ENCODE results near the gene PIP5K1B.
"Not testable (repeated sequence)": the region's sequence is repeated elsewhere in the genome, so short reads cannot be mapped to it uniquely, and the experiment has no call there.

The PIP5K1B gene

DNA sequence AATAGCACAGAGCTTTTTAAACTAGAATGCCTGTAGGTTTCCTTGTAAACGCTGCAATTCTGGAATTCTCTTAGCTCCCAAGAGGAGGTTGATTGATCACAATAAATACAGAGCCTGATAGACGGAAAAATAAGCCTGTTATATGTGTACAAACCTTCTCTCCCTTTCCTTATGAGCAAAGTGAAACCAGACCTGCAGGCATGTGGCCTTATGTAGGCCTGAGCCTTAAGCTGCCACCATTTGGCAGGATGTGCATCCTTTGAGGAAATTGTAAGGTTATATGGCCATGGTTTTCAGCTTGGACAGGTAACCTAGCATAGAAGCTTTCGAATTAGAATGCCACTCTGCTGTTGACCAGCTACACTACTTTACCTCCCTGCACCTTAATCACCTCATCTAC lies 259.7 kb downstream of the PIP5K1B start:
- no peak for DNase-seq

DNA sequence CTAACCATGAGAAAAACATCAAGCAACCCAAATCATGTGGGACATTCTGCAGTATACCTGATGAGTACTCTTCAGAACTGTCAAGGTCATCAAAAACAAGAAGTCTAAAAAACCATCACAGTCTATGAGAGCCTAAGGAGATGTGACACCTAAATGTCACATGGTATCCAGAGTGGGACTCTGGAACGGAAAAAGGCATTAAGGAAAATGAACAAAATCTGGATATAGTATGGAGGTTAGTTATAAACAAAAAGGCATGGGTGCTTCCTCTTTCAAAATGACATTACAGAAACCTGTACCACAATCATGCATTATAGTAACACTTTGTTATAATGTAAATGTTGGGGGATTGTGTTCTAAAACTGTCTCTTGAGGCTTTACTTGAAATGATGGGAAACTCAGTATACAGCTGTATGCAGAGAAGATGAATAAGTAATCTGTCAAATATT lies 261.5 kb downstream of the PIP5K1B start:
- DNase-seq: no peak

- DNase-seq: no peak
Measured at GRCh38 chr9:68967800-68968199, 262.8 kb downstream of the PIP5K1B start.

- DNase-seq: no peak
Measured at GRCh38 chr9:68969538-68969937, 264.5 kb downstream of the PIP5K1B start.

- DNase-seq: no peak
Measured at GRCh38 chr9:68970151-68970550, 265.1 kb downstream of the PIP5K1B start.

- no peak for DNase-seq
Measured at GRCh38 chr9:68973619-68974018, 268.6 kb downstream of the PIP5K1B start.

- DNase-seq: peak; percentile 95
Measured at GRCh38 chr9:68974431-68974830, 269.4 kb downstream of the PIP5K1B start.

GRCh38 chr9:68974901-68975300 lies 269.9 kb downstream of the PIP5K1B start:
- peak; percentile 41 for DNase-seq

- DNase-seq: peak; percentile 25
Measured at GRCh38 chr9:68975365-68976043, 270.5 kb downstream of the PIP5K1B start.

GRCh38 chr9:68978066-68978465 lies 273.0 kb downstream of the PIP5K1B start:
- no peak for DNase-seq

GRCh38 chr9:68978501-68978900 lies 273.5 kb downstream of the PIP5K1B start:
- no peak for DNase-seq

DNA sequence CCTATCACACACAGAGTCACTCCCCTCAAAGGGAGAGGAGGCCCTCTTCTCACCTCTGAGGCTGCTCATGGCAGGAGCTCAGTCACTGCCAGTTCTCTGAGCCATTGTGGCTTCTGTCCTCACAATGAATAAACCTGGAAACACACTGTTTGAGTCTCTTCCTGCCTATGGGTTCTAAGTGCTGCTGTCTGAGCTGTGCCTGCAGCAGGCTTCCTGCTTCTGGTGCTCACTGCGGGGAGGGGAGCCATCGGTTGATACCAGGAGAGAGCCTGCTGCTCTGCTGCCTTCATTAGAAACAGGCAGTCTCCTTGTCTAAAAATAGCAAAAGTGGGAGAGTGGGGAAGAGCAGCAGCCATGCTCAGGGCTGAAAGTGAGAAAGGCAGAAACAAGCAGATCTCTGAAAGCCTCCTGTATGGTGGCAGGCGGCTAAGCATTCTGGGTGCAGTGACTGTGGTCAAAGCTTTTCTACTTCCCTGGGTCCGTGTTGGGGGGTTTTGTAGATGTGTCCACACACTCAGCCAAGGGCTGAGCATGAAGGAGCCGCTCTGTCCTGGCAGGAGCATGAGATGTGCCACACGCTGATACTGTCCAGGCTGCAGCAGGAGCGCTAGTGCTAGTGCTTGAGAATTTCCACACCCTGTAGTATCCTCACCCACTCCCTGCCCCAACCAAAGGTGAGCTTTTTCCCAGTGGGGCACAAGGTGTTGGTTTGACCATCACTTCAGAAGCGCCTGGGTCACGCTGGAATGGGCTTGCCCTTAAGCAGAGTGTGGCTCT lies 274.7 kb downstream of the PIP5K1B start:
- peak; percentile 86 for DNase-seq

DNA sequence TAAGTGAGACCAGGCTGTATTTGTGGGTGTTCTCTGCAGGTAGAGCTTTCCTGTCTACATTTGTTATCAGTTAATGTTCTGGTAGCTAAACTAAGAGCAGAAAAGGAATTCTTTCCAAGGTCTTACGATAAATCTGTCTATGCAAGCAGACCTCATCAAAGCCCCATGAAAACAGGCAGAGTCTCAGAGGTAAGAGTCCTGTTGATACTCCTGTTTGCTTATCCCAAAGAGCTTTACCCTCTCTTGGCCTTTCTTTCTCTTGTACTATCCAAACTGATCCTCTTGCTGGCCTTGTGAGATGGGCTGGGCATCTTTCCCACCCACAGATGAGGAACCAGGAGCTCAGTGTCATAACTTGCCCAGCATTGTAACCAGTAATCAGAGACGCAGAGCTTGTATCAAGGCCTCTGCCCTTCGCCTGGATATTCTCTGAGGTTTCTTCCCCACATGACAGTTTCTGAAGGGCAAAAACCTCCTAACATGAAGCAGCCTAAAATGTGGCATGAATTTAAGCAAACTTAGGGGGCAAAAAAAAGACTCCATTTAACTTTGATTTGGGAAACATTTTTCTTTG lies 275.4 kb downstream of the PIP5K1B start:
- no peak for DNase-seq

GRCh38 chr9:68981789-68982188 lies 276.7 kb downstream of the PIP5K1B start:
- DNase-seq: peak; percentile 36

DNA sequence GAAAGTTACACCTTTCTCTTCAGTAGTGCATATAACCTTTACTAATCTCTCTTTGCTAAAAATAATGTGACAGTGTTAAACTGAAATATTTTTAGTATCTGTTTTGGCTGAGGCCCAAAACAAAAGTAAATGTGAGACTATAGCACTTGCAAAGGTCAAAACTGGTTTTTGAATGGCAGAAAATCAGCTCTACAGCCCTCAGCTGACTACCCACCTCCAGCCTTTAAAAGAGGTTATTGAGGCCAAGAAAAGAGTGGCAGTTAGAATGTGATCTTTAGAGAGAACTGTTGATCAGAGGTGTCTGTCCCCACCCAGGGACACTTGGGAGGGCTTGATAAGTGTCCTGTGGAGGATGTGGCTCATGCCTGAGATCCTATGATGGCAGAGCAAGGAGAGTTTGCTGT lies 278.0 kb downstream of the PIP5K1B start:
- no peak for DNase-seq

GRCh38 chr9:68983522-68984424 lies 278.7 kb downstream of the PIP5K1B start:
- DNase-seq: peak; percentile 62

DNA sequence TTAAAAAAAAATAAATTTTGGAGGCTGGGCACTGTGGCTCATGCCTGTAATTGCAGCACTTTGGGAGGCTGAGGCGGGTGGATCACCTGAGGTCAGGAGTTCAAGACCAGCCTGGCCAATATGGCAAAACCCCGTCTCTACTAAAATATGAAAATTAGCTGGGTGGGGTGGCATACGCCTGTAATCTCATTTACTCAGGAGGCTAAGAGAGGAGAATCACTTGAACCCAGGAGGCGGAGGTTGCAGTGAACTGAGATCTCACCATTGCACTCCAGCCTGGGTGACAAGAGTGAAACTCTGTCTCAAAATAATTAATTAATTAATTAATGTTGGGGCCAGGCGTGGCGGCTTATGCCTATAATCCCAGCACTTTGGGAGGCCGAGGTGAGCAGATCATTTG lies 281.9 kb downstream of the PIP5K1B start:
- DNase-seq: not testable (repeated sequence)

DNA sequence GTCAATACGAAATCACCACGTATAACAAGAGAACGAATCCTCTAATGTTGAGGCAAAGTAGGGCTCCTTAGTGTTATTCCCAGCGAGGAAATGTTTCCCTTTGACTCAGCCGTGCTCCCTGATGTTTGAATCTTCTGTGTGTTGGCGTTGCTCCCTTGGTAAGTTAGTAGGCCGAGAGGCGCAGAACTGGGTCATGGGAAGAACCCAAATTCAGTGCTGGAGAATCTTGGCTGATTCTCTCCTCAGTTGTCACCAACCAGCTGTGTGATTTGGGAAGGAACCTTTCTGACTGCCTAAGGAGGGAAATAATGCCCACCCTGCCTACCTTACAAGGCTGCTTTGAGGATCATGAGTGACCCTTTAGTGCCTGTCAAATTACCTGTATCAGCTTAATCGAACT lies 286.4 kb downstream of the PIP5K1B start:
- no peak for DNase-seq

DNA sequence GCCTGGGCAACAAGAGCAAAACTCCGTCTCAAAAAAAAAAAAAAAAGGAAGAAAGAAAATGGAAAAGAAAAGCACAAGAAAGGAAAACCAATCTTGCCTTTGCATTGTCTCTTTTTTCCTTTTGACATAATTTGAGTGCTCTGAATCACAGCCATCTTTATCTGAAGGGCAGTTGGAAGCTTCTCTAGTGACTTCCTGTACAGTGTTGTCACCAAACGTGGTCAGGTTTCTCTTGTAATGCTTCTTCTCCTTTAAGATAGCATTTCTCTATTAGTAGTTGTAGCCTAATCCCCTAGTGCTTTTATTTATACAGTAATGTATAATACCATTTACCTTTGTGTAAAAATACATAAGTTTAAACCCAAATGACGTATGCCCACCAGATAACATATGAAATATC lies 290.7 kb downstream of the PIP5K1B start:
- no peak for DNase-seq

DNA sequence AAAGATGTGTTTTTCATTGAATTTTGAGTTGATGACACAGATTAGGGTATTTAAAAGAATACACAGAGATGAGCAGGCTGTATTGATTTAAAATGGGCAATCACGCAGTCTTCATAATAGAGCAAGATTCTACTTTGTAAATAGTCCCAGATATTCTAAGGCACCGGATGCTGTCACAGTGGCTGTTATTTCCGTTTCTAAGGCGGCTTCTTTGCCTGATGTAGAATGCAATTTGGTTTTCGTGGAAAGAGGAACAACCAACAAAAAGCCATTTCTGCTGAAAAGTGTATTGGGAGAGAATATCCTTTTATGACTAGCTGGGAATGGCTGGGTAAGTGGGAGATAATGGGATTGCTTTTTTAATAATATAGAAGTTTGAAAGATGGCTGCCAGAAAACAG lies 291.4 kb downstream of the PIP5K1B start:
- no peak for DNase-seq

DNA sequence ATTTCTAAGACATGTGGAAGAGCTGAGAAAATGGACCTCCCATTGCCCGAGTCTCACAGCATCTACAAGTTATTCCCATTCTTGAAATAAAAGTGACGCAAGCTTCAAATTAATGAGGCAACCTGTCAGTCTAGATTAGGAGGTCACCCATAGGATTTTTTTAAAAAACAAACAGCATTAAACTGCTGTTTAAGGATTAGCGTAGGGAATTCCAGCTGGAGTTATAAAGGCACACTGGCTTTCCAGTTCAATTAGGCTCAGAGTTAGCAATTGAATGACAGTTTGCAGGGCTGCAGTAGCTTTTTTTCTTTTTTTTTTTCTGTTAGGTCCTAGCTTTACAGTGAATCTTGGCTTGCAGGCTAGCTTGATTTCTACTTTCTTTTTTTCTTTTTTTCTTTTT lies 292.6 kb downstream of the PIP5K1B start:
- DNase-seq: no peak

GRCh38 chr9:68998385-68998784 lies 293.3 kb downstream of the PIP5K1B start:
- no peak for DNase-seq

DNA sequence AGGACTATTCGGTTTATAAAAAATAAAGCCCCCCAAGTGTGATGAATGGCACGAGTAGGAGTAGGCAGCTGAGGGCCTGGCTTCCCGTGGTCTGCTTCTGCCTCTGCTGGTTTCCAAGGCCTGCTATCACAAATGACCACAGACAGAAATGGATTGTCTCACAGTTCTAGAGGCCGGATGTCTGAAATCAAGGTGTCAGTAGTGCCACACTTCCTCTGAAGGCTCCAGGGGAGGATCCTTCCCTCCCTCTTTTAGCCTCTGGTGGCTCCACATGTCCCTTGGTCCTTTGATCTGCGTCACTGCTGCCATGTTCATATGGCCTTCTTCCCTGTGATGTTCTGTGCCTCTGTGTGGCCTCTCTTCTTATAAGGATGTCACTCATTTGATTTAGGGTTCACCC lies 293.8 kb downstream of the PIP5K1B start:
- DNase-seq: no peak
